ENCODE results near the gene FAM156A.
"Not testable (repeated sequence)": the region's sequence is repeated elsewhere in the genome, so short reads cannot be mapped to it uniquely, and the experiment has no call there.

FAM156A gene

GRCh38 chrX:52958961-52959360 lies 643 bp upstream of the FAM156A start:
- not testable (repeated sequence) for DNase-seq

GRCh38 chrX:52949884-52950283 lies 8.4 kb downstream of the FAM156A start:
- DNase-seq = not testable (repeated sequence)

GRCh38 chrX:52949325-52949724 lies 9.0 kb downstream of the FAM156A start:
- not testable (repeated sequence) for DNase-seq

GRCh38 chrX:52948265-52948664 lies 10.1 kb downstream of the FAM156A start:
- DNase-seq = not testable (repeated sequence)

GRCh38 chrX:52947501-52947900 lies 10.8 kb downstream of the FAM156A start:
- not testable (repeated sequence) for DNase-seq

GRCh38 chrX:52945838-52946494 lies 12.4 kb downstream of the FAM156A start:
- DNase-seq = not testable (repeated sequence)

- DNase-seq = not testable (repeated sequence)
Measured at GRCh38 chrX:52941728-52942127, 16.6 kb downstream of the FAM156A start.

GRCh38 chrX:52940704-52941103 lies 17.6 kb downstream of the FAM156A start:
- not testable (repeated sequence) for DNase-seq

- not testable (repeated sequence) for DNase-seq
Measured at GRCh38 chrX:52935470-52935784, 22.9 kb downstream of the FAM156A start.

- peak; percentile 94 for DNase-seq
Measured at GRCh38 chrX:52934704-52935469, 23.4 kb downstream of the FAM156A start.

- no peak for DNase-seq
Measured at GRCh38 chrX:52933976-52934703, 24.2 kb downstream of the FAM156A start.

- DNase-seq = no peak
Measured at GRCh38 chrX:52933213-52933612, 25.1 kb downstream of the FAM156A start.

GRCh38 chrX:52930214-52930613 lies 28.1 kb downstream of the FAM156A start:
- DNase-seq = not testable (repeated sequence)

- DNase-seq = no peak
Measured at GRCh38 chrX:52923781-52924241, 34.5 kb downstream of the FAM156A start.

- DNase-seq = not testable (repeated sequence)
Measured at GRCh38 chrX:52914704-52915103, 43.6 kb downstream of the FAM156A start.

GRCh38 chrX:52913681-52914080 lies 44.6 kb downstream of the FAM156A start:
- not testable (repeated sequence) for DNase-seq

- DNase-seq = not testable (repeated sequence)
Measured at GRCh38 chrX:52909313-52909969, 48.9 kb downstream of the FAM156A start.

- not testable (repeated sequence) for DNase-seq
Measured at GRCh38 chrX:52907900-52908299, 50.4 kb downstream of the FAM156A start.

GRCh38 chrX:52907137-52907536 lies 51.2 kb downstream of the FAM156A start:
- DNase-seq = not testable (repeated sequence)

GRCh38 chrX:52906072-52906471 lies 52.2 kb downstream of the FAM156A start:
- DNase-seq = not testable (repeated sequence)

- not testable (repeated sequence) for DNase-seq
Measured at GRCh38 chrX:52905531-52905930, 52.8 kb downstream of the FAM156A start.

Measured in activated gamma-delta T cell treated with Interleukin-2 at 50 U/mL for 16 hours (primary cell).